ENCODE measurements around the gene EPHB2.

GRCh38 chr1:22908880-22909426 is 198.3 kb downstream of the EPHB2 start:
- TF ChIP-seq, protein P1, sequence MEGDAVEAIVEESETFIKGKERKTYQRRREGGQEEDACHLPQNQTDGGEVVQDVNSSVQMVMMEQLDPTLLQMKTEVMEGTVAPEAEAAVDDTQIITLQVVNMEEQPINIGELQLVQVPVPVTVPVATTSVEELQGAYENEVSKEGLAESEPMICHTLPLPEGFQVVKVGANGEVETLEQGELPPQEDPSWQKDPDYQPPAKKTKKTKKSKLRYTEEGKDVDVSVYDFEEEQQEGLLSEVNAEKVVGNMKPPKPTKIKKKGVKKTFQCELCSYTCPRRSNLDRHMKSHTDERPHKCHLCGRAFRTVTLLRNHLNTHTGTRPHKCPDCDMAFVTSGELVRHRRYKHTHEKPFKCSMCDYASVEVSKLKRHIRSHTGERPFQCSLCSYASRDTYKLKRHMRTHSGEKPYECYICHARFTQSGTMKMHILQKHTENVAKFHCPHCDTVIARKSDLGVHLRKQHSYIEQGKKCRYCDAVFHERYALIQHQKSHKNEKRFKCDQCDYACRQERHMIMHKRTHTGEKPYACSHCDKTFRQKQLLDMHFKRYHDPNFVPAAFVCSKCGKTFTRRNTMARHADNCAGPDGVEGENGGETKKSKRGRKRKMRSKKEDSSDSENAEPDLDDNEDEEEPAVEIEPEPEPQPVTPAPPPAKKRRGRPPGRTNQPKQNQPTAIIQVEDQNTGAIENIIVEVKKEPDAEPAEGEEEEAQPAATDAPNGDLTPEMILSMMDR (IDR thresholded peaks at IDR 0.05): no peak
- no peak for TF ChIP-seq EZH2 (IDR thresholded peaks at IDR 0.05; ENCODE audit: borderline replicate concordance, insufficient read depth, low read depth, low read length, poor library complexity, severe bottlenecking)

Measured in B cell (primary cell).